Endothelial cell (in vitro differentiated cells): ENCODE results near the gene PANX1. TPM values are rescaled to one million over a fixed set of nuclear protein-coding genes. Genes with fewer than 3 reads are reported as not detected.

Experiments used
- DNase-seq: peaks from one replicate; pipeline ENCODE4 v3.0.0; 2021; ENCODE audit warnings: low spot score
- H3K27ac Mint-ChIP-seq: one replicate; pipeline ENCODE4 v1.8.0; 2021; ENCODE audit warnings: mixed read lengths, inconsistent platforms; ENCODE audit not compliant: unreplicated experiment
- H3K27me3 Mint-ChIP-seq: one replicate; pipeline ENCODE4 v1.8.0; 2021; ENCODE audit warnings: mild to moderate bottlenecking, moderate library complexity, mixed read lengths, inconsistent platforms; ENCODE audit not compliant: unreplicated experiment
- H3K36me3 Mint-ChIP-seq: one replicate; pipeline ENCODE4 v1.8.0; 2021; ENCODE audit warnings: mild to moderate bottlenecking, low read depth, mixed read lengths, inconsistent platforms; ENCODE audit not compliant: unreplicated experiment
- H3K4me1 Mint-ChIP-seq: one replicate; pipeline ENCODE4 v1.8.0; 2021; ENCODE audit warnings: mild to moderate bottlenecking, mixed read lengths, inconsistent platforms; ENCODE audit not compliant: unreplicated experiment
- H3K4me3 Mint-ChIP-seq: one replicate; pipeline ENCODE4 v1.8.0; 2021; ENCODE audit warnings: mild to moderate bottlenecking, mixed read lengths, inconsistent platforms; ENCODE audit not compliant: unreplicated experiment
- H3K9me3 Mint-ChIP-seq: one replicate; pipeline ENCODE4 v1.8.0; 2021; ENCODE audit warnings: mixed read lengths, inconsistent platforms; ENCODE audit not compliant: unreplicated experiment
- CTCF ChIP-seq: fragments of 200-600 bp; sonication (generic); IDR thresholded peaks from one replicate; pipeline ENCODE4 v1.5.0; 2021; ENCODE audit warnings: antibody characterized with exemption; ENCODE audit not compliant: unreplicated experiment
- total RNA-seq: library from RNA; stranded (reverse); fragmentation: NEBNext Ultra II Directional; extraction: Animal tissue kit (Norgen Biotek cat#: 25700); gene quantifications from one replicate; pipeline ENCODE4 v1.2.1, GENCODE V29; 2021; ENCODE audit not compliant: unreplicated experiment

Gene PANX1
- total RNA-seq, 1 donor from 2014 or later, result 9.9 TPM

GRCh38 chr11:94144216-94144615, 15.6 kb downstream of the PANX1 start:
- no peaks in the 10 kb centered on the region for H3K36me3 Mint-ChIP-seq
- H3K27ac Mint-ChIP-seq, result no peak overlapping the region
- H3K4me3 Mint-ChIP-seq, result no peak overlapping the region
- peaks cover 12% of the 10 kb centered on the region for H3K4me1 Mint-ChIP-seq
- H3K27me3 Mint-ChIP-seq, result no peaks in the 10 kb centered on the region
- no peak for DNase-seq
- H3K9me3 Mint-ChIP-seq, result no peaks in the 10 kb centered on the region
- TF ChIP-seq CTCF, result no peak

GRCh38 chr11:94144664-94145063, 16.0 kb downstream of the PANX1 start:
- no peak for DNase-seq
- no peaks in the 10 kb centered on the region for H3K36me3 Mint-ChIP-seq
- H3K4me1 Mint-ChIP-seq, result peaks cover 12% of the 10 kb centered on the region
- H3K27me3 Mint-ChIP-seq, result no peaks in the 10 kb centered on the region
- no peak overlapping the region for H3K4me3 Mint-ChIP-seq
- no peaks in the 10 kb centered on the region for H3K9me3 Mint-ChIP-seq
- H3K27ac Mint-ChIP-seq, result no peak overlapping the region
- TF ChIP-seq CTCF, result no peak

- Mint-ChIP-seq H3K4me1 (peaks cover 12% of the 10 kb centered on the region), H3K27me3 (no peaks in the 10 kb centered on the region), H3K9me3 (no peaks in the 10 kb centered on the region), H3K4me3 (no peak overlapping the region), H3K27ac (no peak overlapping the region), H3K36me3 (no peaks in the 10 kb centered on the region)
- no peak for DNase-seq
- TF ChIP-seq CTCF, result no peak
These were observed 16.8 kb downstream of the PANX1 start for GRCh38 chr11:94145431-94145830.

- no peak for TF ChIP-seq CTCF
- no peaks in the 10 kb centered on the region for H3K9me3 Mint-ChIP-seq
- H3K36me3 Mint-ChIP-seq, result no peaks in the 10 kb centered on the region
- H3K4me3 Mint-ChIP-seq, result no peak overlapping the region
- DNase-seq, result no peak
- peaks cover 12% of the 10 kb centered on the region for H3K4me1 Mint-ChIP-seq
- no peak overlapping the region for H3K27ac Mint-ChIP-seq
- H3K27me3 Mint-ChIP-seq, result no peaks in the 10 kb centered on the region
These were observed 17.3 kb downstream of the PANX1 start for GRCh38 chr11:94145916-94146315.

- DNase-seq, result no peak
- H3K9me3 Mint-ChIP-seq, result no peaks in the 10 kb centered on the region
- H3K4me3 Mint-ChIP-seq, result no peak overlapping the region
- no peak for TF ChIP-seq CTCF
- H3K36me3 Mint-ChIP-seq, result no peaks in the 10 kb centered on the region
- no peak overlapping the region for H3K27ac Mint-ChIP-seq
- H3K27me3 Mint-ChIP-seq, result no peaks in the 10 kb centered on the region
- H3K4me1 Mint-ChIP-seq, result peaks cover 5% of the 10 kb centered on the region
These were observed 18.8 kb downstream of the PANX1 start for GRCh38 chr11:94147433-94147845.
